PC-9 (cell line): ENCODE results near the gene PDE7B.

Experiments
- CTCF ChIP-seq: fragments of 200-600 bp; sonication (generic); conservative IDR thresholded peaks from 2 replicates; pipeline ENCODE4 v1.6.1; 2017; ENCODE audit warnings: mixed run types, antibody characterized with exemption, mild to moderate bottlenecking, moderate library complexity
- EZH2 ChIP-seq: fragments of 200-600 bp; sonication (generic); IDR thresholded peaks from 2 replicates; pipeline ENCODE4 v1.8.0; 2017; ENCODE audit warnings: antibody characterized with exemption, low read depth

GRCh38 chr6:136050475-136050874, 199.0 kb downstream of the PDE7B start:
- TF ChIP-seq CTCF: no peak
- TF ChIP-seq EZH2: no peak
